A549 treated with Mapracorat at 1 μM for 4 hours (cell line): Measurements from ENCODE around the gene EGR2. TPM values are rescaled to one million over a fixed set of nuclear protein-coding genes. Genes with fewer than 3 reads are reported as not detected.

Source experiments
- total RNA-seq: library from RNA; stranded (reverse); fragments of 200-300 nt; extraction: Qiagen RNA extraction; gene quantifications from 5 replicates; pipeline ENCODE4 v1.2.3, GENCODE V29; 2022

EGR2 gene
- 0.33 to 0.76 TPM (median 0.48 TPM) in 5 replicates for total RNA-seq

GRCh38 chr10:62816331-62817120, at the start of gene EGR2:
TSS of gene EGR2 (minus strand) at chr10:62816366. CDS start at chr10:62816029, 337 bp downstream.

GRCh38 chr10:62804356-62805230, 11.6 kb downstream of the EGR2 start, which contains the start of gene ADO:
TSS of gene ADO (plus strand) at chr10:62804720. CDS start at chr10:62805060, 340 bp downstream.

Other genes with a start within 250 kb of the EGR2 start
- 17.0 to 23.3 TPM (median 21.3 TPM) in 5 replicates for gene ADO, start 11.6 kb downstream of the EGR2 start, total RNA-seq